GM06990 (cell line): Measurements from ENCODE around the gene TOMM70.

Experiments
- DNase-seq: peaks from one replicate; pipeline ENCODE4 v3.0.0-alpha.2; 2011; ENCODE audit not compliant: insufficient read length; ENCODE audit errors: extremely low read depth
- H3K27me3 ChIP-seq: replicated peaks from 2 replicates; pipeline ENCODE4 v1.6.0; 2011; ENCODE audit warnings: low read length; ENCODE audit not compliant: control insufficient read depth, insufficient read depth
- H3K36me3 ChIP-seq: 2 replicates; pipeline ENCODE4 v1.5.1; 2011; ENCODE audit warnings: low read length; ENCODE audit not compliant: control insufficient read depth, insufficient read depth
- H3K4me3 ChIP-seq: replicated peaks from 2 replicates; pipeline ENCODE4 v1.5.1; 2011; ENCODE audit warnings: low read depth, mild to moderate bottlenecking, control low read depth, low read length
- TF ChIP-seq, protein P1 (sequence below): IDR thresholded peaks from 2 replicates; pipeline ENCODE4 v1.5.1; 2011; ENCODE audit warnings: low read length, control low read depth, mild to moderate bottlenecking, inconsistent platforms; ENCODE audit not compliant: insufficient read depth, poor library complexity, severe bottlenecking

Gene TOMM70

DNA sequence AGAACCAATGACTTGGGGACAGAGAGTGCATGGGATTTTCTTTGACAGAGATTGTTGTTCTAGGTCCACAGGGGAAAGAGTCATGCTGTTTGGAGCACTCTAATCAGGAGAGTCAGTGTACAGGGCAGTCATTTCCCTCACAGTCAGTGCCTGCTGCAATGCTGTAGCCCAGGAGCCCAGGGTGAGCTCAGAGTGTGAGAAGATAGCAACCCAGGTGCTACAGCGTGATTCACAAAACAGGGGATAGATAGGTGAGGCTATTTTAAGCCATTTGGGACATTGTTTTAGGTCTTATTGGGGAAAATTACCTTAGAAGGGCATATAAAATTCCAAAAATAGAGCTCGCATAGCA, 37.7 kb upstream of the TOMM70 start:
- Histone ChIP-seq H3K36me3 (no peaks in the 10 kb centered on the region), H3K4me3 (no peak overlapping the region), H3K27me3 (no peaks in the 10 kb centered on the region)
- TF ChIP-seq, protein P1, sequence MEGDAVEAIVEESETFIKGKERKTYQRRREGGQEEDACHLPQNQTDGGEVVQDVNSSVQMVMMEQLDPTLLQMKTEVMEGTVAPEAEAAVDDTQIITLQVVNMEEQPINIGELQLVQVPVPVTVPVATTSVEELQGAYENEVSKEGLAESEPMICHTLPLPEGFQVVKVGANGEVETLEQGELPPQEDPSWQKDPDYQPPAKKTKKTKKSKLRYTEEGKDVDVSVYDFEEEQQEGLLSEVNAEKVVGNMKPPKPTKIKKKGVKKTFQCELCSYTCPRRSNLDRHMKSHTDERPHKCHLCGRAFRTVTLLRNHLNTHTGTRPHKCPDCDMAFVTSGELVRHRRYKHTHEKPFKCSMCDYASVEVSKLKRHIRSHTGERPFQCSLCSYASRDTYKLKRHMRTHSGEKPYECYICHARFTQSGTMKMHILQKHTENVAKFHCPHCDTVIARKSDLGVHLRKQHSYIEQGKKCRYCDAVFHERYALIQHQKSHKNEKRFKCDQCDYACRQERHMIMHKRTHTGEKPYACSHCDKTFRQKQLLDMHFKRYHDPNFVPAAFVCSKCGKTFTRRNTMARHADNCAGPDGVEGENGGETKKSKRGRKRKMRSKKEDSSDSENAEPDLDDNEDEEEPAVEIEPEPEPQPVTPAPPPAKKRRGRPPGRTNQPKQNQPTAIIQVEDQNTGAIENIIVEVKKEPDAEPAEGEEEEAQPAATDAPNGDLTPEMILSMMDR, result no peak
- DNase-seq, result no peak

DNA sequence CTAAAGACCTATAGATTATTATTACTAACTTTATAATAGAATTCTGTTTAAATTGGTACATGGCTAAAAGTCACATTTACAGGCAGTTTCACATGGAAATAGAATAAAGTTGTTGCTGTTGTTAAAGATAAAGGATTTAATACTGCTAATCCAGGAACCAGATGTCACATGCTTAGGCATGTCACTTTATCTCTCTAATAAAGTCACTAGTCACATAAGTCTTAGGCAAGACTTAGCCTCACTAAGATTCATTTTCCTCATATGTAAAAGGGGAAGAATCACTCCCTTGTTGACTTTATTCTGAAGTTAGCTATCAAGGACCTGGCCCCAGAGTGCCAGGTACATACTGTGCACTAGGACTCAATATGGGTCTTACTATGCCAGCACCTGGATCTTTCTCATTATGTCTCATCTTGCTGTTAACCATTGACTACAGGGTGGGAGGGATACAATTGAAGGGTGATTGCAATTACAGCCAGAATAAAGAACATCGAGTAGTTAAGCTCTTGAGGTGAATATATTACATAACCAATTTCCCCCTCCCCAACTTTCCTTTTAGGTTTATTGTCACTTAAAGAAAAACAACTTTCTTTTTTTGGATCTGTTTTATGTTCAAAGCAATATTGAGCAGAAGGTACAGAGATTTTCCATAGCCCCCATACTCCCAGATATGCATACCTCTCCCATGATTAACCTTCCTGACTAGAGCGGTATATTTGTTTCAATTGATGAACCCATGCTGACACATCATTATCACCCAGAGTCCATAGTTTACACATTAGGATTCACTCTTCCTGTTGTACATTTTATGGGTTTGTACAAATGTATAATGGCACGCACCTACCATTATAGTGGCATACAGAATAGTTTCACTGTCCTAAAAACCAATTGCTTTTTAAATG, 37.1 kb upstream of the TOMM70 start:
- TF ChIP-seq, protein P1, result no peak
- Histone ChIP-seq H3K36me3 (no peaks in the 10 kb centered on the region), H3K4me3 (no peak overlapping the region), H3K27me3 (no peaks in the 10 kb centered on the region)
- DNase-seq, result no peak

DNA sequence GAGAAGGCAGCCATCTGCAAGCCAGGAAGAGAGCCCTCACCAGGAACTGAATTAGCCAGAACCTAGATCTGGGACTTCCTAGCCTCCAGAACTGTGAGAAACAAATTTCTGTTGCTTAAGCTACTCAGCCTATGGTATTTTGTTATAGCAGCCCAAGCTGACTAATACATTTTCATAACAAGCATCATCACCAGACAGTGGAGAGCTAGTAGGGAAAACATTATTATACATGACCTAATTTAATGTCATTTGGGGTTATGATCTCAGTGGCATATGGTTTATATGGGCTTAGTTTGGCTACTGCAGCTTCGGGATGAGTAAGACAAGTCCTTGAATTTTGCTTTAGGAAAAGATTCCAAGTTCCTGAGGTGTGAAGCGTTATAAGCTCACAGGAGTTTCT, 36.1 kb upstream of the TOMM70 start:
- Histone ChIP-seq H3K27me3 (no peaks in the 10 kb centered on the region), H3K36me3 (no peaks in the 10 kb centered on the region), H3K4me3 (no peak overlapping the region)
- TF ChIP-seq, protein P1, result no peak
- no peak for DNase-seq

DNA sequence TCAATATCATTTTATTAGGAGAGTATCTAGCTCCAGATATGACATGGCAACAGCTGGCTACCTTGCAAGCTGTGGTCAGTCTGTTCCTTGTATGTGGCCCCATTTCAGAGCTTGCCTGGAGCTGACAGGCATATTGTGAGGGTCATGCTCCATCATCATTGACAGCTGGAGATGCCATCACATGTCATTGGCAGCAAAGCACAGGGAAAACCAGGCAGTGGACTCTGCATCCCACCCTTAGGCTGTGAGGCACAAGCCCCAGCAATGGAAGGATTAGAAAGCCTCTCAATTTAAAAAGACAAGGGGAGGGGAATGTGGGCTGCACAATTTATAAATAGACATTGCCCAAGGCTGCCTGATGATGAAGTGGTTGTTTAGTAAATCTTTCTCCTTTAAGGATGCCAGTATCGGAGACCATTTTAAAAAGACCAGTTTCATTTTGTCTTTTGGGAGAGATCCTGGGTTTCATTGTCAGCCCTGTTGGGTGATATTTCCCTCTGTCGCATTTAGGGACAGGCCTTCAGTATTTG, 28.4 kb upstream of the TOMM70 start:
- Histone ChIP-seq H3K36me3 (no peaks in the 10 kb centered on the region), H3K4me3 (no peak overlapping the region), H3K27me3 (no peaks in the 10 kb centered on the region)
- TF ChIP-seq, protein P1, result no peak
- DNase-seq, result no peak

DNA sequence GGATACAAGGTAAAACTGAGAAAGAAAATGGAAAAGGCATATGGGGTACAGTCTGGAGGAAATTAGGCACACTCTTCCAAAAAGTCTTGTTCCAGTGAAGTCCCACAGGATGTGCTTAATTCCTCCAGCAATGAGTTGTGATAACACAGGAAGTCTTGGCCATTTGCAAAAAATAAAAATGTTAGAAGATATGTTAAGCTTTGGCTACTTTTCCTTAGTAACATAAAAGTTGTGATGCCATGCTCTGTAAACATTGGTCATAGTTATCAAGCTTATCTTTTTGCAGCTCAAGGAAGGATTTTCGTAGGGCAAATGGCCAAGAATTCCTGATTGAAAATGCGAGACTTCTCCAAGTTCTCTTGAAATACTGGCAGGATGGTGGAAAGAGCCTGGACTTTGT, 26.8 kb upstream of the TOMM70 start:
- no peaks in the 10 kb centered on the region for H3K27me3 ChIP-seq
- no peaks in the 10 kb centered on the region for H3K36me3 ChIP-seq
- no peak overlapping the region for H3K4me3 ChIP-seq
- TF ChIP-seq, protein P1, result no peak
- no peak for DNase-seq
